NB4 (cell line): ENCODE measurements around the gene LCN6.

Source experiments
- CTCF ChIP-seq: IDR thresholded peaks from one replicate; pipeline ENCODE4 v1.5.1; 2012; ENCODE audit warnings: low read depth, low read length
- MAX ChIP-seq: IDR thresholded peaks from 2 replicates; pipeline ENCODE4 v1.6.1; 2011; ENCODE audit warnings: low read depth, low read length
- MYC ChIP-seq: IDR thresholded peaks from 2 replicates; pipeline ENCODE4 v1.6.1; 2011; ENCODE audit warnings: low read depth, low read length
- POLR2A ChIP-seq: IDR thresholded peaks from 2 replicates; pipeline ENCODE4 v1.6.1; 2011; ENCODE audit warnings: mild to moderate bottlenecking; ENCODE audit not compliant: insufficient read length; ENCODE audit errors: extremely low read depth

GRCh38 chr9:136751814-136752213 lies 3.5 kb upstream of the LCN6 start:
- no peak for TF ChIP-seq CTCF
- no peak for TF ChIP-seq POLR2A
- no peak for TF ChIP-seq MYC
- TF ChIP-seq MAX, result no peak
